SK-N-SH treated with all-trans-retinoic acid at 6 μM for 48 hours (cell line): ENCODE measurements around the gene GPC3.

Source experiments
- ATAC-seq: fragments of 200-7000 bp; cut with Tn5 transposase; 3 replicates; pipeline ENCODE4 v1.9.1; 2020; ENCODE audit warnings: mild to moderate bottlenecking, moderate library complexity
- BACH2 ChIP-seq: fragments of 250-450 bp; sonication (Bioruptor Pico); IDR thresholded peaks from 2 replicates; pipeline ENCODE4 v1.9.0; 2021; ENCODE audit warnings: mild to moderate bottlenecking, borderline replicate concordance
- CREB5 ChIP-seq: fragments of 250-450 bp; sonication (Bioruptor Pico); IDR thresholded peaks from 2 replicates; pipeline ENCODE4 v1.5.1; 2020; ENCODE audit warnings: low read depth, mild to moderate bottlenecking, moderate library complexity
- CSDC2 ChIP-seq: fragments of 250-450 bp; sonication (Bioruptor Pico); IDR thresholded peaks from 2 replicates; pipeline ENCODE4 v1.5.0; 2020; ENCODE audit warnings: mild to moderate bottlenecking, moderate library complexity
- CSRNP3 ChIP-seq: fragments of 250-450 bp; sonication (Bioruptor Pico); IDR thresholded peaks from 2 replicates; pipeline ENCODE4 v1.5.1; 2021; ENCODE audit warnings: mild to moderate bottlenecking, moderate library complexity
- ESRRG ChIP-seq: fragments of 250-450 bp; sonication (Bioruptor Pico); IDR thresholded peaks from 2 replicates; pipeline ENCODE4 v1.6.1; 2021; ENCODE audit warnings: mild to moderate bottlenecking
- GLIS3 ChIP-seq: fragments of 250-450 bp; sonication (Bioruptor Pico); IDR thresholded peaks from 2 replicates; pipeline ENCODE4 v1.5.0; 2020; ENCODE audit warnings: mild to moderate bottlenecking, moderate library complexity
- PATZ1 ChIP-seq: fragments of 250-450 bp; sonication (Bioruptor Pico); IDR thresholded peaks from 2 replicates; pipeline ENCODE4 v1.8.0; 2020; ENCODE audit warnings: mild to moderate bottlenecking, moderate library complexity, borderline replicate concordance
- POU6F1 ChIP-seq: fragments of 250-450 bp; sonication (Bioruptor Pico); IDR thresholded peaks from 2 replicates; pipeline ENCODE4 v1.8.0; 2021; ENCODE audit warnings: low read depth, mild to moderate bottlenecking, moderate library complexity, borderline replicate concordance
- PPARA ChIP-seq: fragments of 250-450 bp; sonication (Bioruptor Pico); IDR thresholded peaks from 2 replicates; pipeline ENCODE4 v1.5.0; 2020; ENCODE audit warnings: mild to moderate bottlenecking, borderline replicate concordance
- RARB ChIP-seq: fragments of 250-450 bp; sonication (Bioruptor Pico); IDR thresholded peaks from 2 replicates; pipeline ENCODE4 v1.8.0; 2021; ENCODE audit warnings: mild to moderate bottlenecking, moderate library complexity
- SNAI2 ChIP-seq: fragments of 250-450 bp; sonication (Bioruptor Pico); IDR thresholded peaks from 2 replicates; pipeline ENCODE4 v1.5.0; 2020; ENCODE audit warnings: mild to moderate bottlenecking, moderate library complexity
- TCF4 ChIP-seq: fragments of 250-450 bp; sonication (Bioruptor Pico); IDR thresholded peaks from 2 replicates; pipeline ENCODE4 v1.8.0; 2021; ENCODE audit warnings: mild to moderate bottlenecking, moderate library complexity, borderline replicate concordance
- TOX ChIP-seq: fragments of 250-450 bp; sonication (Bioruptor Pico); IDR thresholded peaks from 2 replicates; pipeline ENCODE4 v1.8.0; 2021; ENCODE audit warnings: mild to moderate bottlenecking, moderate library complexity, borderline replicate concordance
- TSHZ2 ChIP-seq: fragments of 250-450 bp; sonication (Bioruptor Pico); IDR thresholded peaks from 2 replicates; pipeline ENCODE4 v1.5.0; 2020; ENCODE audit warnings: mild to moderate bottlenecking, moderate library complexity
- ZC3H10 ChIP-seq: fragments of 250-450 bp; sonication (Bioruptor Pico); IDR thresholded peaks from 2 replicates; pipeline ENCODE4 v1.5.1; 2021; ENCODE audit warnings: mild to moderate bottlenecking, moderate library complexity
- ZFP3 ChIP-seq: fragments of 250-450 bp; sonication (Bioruptor Pico); IDR thresholded peaks from 2 replicates; pipeline ENCODE4 v1.5.0; 2020; ENCODE audit warnings: mild to moderate bottlenecking, moderate library complexity
- ZFP30 ChIP-seq: fragments of 450-650 bp; formaldehyde crosslinking; IDR thresholded peaks from 2 replicates; pipeline ENCODE4 v1.5.0; 2022; ENCODE audit warnings: mild to moderate bottlenecking, moderate library complexity
- ZNF565 ChIP-seq: fragments of 450-650 bp; formaldehyde crosslinking; conservative IDR thresholded peaks from 2 replicates; pipeline ENCODE4 v1.5.0; 2020; ENCODE audit warnings: low read depth, mild to moderate bottlenecking, moderate library complexity
- ZNF70 ChIP-seq: fragments of 450-650 bp; formaldehyde crosslinking; IDR thresholded peaks from 2 replicates; pipeline ENCODE4 v1.5.0; 2020; ENCODE audit warnings: mild to moderate bottlenecking, moderate library complexity
- ZNF8 ChIP-seq: fragments of 450-650 bp; formaldehyde crosslinking; IDR thresholded peaks from 2 replicates; pipeline ENCODE4 v1.5.0; 2020; ENCODE audit warnings: mild to moderate bottlenecking, moderate library complexity

GPC3 gene

GRCh38 chrX:133610056-133610455 is 375.3 kb downstream of the GPC3 start (continued):
- TF ChIP-seq CREB5 (CRISPR knock-in tag) (no peak), BACH2 (CRISPR knock-in tag) (no peak), ZNF565 (CRISPR knock-in tag) (no peak), PATZ1 (CRISPR knock-in tag) (no peak), TCF4 (CRISPR knock-in tag) (no peak)

GRCh38 chrX:133609166-133609565 is 376.2 kb downstream of the GPC3 start:
- TF ChIP-seq CSRNP3 (CRISPR knock-in tag) (no peak), ZNF70 (CRISPR knock-in tag) (no peak), TSHZ2 (CRISPR knock-in tag) (no peak), BACH2 (CRISPR knock-in tag) (no peak), CREB5 (CRISPR knock-in tag) (no peak), ZFP3 (CRISPR knock-in tag) (no peak), CSDC2 (CRISPR knock-in tag) (no peak), TOX (CRISPR knock-in tag) (no peak), ESRRG (CRISPR knock-in tag) (no peak), PATZ1 (CRISPR knock-in tag) (no peak), ZFP30 (no peak), RARB (CRISPR knock-in tag) (no peak), ZNF8 (CRISPR knock-in tag) (no peak), ZC3H10 (no peak), TCF4 (CRISPR knock-in tag) (no peak), SNAI2 (CRISPR knock-in tag) (no peak), GLIS3 (CRISPR knock-in tag) (no peak), PPARA (CRISPR knock-in tag) (no peak)
- no peak for ATAC-seq

- ATAC-seq, result no peak
- no peak for TF ChIP-seq ZFP30
- no peak for TF ChIP-seq POU6F1 (CRISPR knock-in tag)
- no peak for TF ChIP-seq BACH2 (CRISPR knock-in tag)
- no peak for TF ChIP-seq ZFP3 (CRISPR knock-in tag)
- TF ChIP-seq SNAI2 (CRISPR knock-in tag), result no peak
- TF ChIP-seq CREB5 (CRISPR knock-in tag), result no peak
- no peak for TF ChIP-seq PATZ1 (CRISPR knock-in tag)
- no peak for TF ChIP-seq RARB (CRISPR knock-in tag)
- no peak for TF ChIP-seq ZC3H10
Measured at GRCh38 chrX:133608406-133608805, 377.0 kb downstream of the GPC3 start.
